Right hindlimb (tissue), 1 donor: ENCODE data around the gene RAPGEF4.
A peak's percentile ranks its signal among the peaks of the same experiment; 100 is the strongest.
"Not testable (repeated sequence)": the region's sequence is repeated elsewhere in the genome, so short reads cannot be mapped to it uniquely, and the experiment has no call there.

ENCODE experiments used
- DNase-seq: peaks from one replicate; pipeline ENCODE4 v3.0.0-alpha.2; 2018

RAPGEF4 gene

DNA sequence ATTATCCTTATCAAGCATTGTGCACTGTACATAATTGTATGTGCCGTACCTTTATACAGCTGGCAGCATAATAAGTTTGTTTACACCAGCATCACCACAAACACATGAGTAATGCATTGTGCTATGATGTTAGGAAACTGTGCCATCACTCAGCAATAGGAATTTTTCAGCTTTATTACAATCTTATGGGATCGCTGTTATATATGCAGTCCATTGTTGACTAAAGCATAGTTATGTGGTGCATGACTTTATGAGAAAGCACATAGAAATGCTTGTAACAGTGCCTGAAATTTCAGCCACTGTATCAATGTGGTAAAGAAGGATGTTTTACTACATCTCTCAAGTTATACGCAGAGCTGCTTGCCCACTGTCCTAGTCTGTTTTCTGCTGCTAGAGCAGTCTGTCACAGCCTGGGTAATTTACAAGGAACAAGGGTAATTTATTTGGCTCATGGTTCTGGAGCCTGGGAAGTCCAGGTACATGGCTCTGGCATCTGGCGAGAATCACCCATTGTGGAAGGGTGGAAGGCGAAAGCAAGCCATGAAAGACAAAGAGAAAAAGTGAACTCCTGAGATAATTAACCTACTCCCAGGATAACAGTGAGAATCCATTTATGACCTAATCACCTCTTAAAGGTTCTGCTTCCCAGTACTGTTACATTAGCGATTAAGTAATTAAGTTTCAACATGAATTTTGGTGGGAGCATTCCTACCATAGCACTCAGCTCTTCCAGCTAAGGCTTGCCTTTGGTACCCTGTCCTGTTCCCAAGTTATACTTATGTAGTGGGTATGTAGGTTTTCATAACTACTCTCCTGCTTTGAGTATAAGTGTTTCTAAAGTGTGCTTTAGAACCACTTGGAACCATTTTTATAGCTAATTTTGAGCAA lies 344.6 kb downstream of the RAPGEF4 start:
- DNase-seq, result no peak

DNA sequence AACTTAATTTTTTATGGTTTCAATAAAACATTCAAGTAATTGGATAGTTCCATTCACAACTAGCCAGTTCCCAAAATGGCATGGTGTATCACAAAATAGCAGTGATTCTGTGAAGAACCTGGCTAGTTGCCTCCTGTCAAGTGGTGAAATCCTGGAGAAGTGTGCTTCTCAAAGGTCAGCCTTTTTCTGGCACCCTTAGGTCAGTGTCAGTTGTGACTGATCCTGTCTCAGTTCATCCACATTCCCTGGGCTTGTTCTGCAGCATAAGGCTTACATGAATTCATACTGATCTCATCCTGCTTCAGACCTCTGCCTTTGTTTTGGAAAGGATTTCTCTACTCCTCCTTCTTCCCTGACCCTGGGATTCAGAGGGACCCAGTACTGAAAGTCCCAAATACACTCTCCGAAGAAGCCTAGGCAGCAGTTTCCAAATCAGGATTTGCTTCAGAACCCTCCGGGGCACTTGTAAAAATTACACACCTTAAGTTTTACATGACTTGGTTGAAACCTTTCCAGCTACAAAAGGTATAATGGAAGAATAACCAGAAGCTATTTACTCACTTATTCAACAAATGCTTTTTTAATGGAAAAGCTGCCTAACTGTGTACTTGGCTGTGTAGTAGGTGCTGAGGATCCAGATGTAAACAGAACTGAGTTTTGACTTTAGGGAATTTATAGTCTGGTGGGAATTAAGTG lies 351.0 kb downstream of the RAPGEF4 start:
- no peak for DNase-seq

DNA sequence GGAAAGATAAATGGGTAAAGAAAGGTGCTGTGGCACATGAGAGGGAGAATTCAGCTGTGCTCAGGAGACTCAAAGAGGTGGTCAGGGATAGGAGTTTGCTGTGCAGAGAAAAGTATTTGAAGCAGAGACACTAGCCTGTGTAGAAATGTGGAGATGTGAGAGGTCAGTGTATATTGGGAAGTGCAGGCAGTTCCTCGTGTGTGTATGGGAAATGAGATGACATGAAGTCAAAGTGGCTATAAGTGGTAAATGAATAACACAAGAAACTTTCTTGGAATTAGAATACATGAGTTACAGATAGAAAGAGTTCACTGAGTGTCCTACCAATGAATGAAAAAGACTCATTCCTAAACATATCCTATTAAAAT lies 351.6 kb downstream of the RAPGEF4 start:
- DNase-seq, result no peak

DNA sequence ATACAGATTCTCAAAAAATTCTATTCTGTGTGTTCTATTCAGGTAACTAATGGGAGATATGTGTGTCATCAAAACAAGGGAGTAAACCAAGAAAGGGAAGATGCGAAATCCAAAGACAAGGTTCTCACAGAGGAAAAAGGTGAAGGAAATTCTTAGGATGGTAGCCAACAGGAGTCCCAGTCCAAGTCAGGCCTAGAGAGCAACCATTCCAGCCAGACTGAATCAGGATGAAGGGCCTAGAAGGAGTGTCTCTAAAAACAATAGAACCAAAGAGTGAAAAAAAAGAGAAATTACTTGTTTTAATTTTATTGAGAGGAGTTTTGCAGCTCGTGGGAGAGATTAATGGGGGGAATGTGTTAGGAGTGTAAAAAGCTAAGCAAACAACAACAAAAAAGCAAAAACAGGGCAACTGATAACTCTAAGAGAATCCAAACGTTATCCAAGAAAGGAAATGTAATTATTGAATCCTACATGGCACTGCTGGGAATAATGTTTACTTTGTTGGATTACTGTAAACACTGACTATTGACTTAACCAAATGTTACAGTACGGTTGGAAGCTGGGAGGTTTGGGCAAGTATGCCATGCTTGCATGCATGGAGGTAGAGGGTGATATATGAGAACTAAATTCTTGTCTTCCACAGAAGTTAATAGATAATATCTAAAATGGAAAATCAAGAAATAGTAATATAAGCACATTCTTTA lies 352.3 kb downstream of the RAPGEF4 start:
- no peak for DNase-seq

DNA sequence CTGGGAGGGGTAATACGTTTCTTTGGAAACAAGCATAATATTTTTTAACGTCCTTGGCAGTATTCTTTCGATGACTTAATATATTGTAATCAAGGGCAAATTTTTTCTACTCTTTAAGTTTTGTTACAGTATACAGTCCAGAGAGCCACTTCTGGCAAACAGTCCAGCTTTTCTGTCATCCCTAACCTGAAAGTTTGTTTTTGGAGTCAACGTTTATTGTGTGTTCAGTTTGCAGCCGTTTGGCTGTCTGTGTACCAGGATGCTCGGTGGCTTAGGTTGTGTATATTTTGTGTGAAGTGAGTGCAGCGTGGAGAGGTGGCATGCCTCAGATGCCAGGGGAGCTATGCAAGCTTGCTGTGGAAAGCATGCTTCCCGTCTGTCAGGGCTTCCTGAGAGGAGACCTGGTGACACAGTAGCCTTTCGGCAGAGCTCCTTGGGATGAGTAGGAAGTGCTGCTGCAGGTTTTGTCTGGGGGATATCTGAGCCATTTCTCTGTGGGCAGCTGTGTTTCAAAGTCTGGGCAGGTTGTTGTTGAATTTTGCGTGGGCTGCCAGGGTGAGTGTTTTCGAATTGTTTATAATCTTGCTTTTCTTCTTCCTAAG lies 354.7 kb downstream of the RAPGEF4 start:
- peak; percentile 38 for DNase-seq

DNA sequence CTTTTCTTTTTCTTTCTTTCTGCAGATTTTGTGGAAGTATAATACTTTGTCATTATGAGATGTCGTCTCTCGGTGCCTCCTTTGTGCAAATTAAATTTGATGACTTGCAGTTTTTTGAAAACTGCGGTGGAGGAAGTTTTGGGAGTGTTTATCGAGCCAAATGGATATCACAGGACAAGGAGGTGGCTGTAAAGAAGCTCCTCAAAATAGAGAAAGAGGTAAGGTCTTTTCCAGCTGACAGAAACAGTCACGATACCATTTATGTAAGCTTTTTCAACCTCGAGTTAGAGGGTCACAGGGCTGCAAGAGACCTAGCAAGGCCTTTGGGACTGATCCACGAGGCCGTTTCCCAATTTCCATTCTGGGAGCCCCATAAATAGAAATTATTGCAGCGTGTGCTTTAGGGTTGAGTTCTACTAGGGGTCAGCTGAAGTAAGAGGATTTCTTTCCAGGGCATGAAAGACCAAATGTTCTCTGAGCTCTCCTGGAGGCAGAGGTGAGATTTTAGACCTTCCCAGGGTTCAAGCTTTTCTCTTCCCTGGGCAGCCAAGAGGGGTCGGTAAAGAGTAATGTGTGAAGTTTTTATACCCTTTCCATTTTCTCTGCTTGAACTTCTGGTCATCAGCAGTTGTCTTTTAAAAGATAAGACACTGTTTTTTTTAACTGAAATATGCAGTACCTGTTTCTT lies 355.5 kb downstream of the RAPGEF4 start:
- DNase-seq, result no peak

DNA sequence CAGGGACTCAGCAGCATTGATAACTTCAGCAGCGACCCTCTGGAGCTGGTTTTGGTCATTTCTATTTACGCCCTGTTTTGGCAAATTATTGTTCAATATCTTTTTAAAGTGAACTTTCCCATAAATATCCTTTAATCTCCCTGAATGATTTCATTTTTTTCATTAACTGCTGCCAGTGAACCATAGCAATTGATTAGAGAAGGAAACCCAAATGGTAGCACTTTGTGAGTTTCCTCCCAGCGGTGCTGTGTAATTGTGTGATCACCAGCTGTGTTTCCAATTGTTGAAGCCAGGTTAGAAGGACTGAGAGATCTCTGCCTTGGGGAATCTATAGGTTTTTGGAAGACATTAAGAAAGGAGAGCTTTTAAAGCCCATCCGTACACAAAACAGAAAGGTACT lies 356.3 kb downstream of the RAPGEF4 start:
- DNase-seq, result no peak

DNA sequence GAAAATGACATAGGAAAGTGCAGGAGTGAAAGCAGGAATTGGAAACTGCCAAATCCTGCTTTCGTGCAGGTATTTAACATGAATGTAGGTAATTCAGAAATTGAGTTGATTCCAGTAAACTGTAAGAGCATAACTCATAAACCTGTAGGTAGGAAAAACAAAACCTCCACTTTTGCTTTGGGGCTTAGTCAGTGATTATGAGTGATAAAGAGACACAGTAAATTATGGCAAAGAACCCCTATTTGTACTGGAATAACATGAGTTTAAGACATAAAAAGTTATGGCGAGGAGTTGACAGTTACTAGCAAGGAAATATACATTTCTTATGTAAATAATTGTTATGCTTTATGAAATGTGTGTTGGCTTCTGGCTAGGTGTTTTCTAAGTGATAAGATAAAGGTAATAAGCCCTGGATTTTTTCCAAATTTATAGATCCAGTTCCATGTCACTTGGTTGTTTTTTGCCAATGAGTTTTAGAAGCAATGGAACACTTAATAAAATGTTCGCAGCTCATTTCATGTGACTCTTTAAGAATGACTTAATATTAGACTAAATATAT lies 357.3 kb downstream of the RAPGEF4 start:
- DNase-seq, result no peak

DNA sequence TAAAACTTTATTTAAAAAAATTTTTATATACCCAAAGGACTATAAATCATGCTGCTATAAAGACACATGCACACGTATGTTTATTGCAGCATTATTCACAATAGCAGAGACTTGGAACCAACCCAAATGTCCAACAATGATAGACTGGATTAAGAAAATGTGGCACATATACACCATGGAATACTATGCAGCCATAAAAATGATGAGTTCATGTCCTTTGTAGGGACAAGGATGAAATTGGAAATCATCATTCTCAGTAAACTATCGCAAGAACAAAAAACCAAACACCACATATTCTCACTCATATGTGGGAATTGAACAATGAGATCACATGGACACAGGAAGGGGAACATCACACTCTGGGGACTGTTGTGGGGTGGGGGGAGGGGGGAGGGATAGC lies 358.0 kb downstream of the RAPGEF4 start:
- DNase-seq, result not testable (repeated sequence)

DNA sequence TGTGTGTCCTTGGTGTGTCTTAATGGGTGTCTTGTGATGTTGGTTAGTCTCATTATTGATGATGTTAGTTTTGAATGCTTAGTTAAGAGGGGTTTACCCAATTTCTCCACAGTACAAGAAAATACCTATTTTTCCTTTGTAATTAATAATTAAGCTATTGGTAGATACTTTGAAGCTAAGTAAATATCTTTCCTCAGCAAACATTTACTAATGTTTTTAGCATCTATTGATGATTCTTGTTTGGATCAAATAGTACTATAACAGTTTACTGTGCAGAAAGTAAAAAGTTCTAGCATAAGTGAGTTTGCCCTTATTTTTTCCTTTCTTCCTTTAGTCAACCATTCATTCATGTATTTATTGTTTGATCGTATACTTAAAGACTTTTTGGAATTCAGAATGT lies 359.1 kb downstream of the RAPGEF4 start:
- no peak for DNase-seq

DNA sequence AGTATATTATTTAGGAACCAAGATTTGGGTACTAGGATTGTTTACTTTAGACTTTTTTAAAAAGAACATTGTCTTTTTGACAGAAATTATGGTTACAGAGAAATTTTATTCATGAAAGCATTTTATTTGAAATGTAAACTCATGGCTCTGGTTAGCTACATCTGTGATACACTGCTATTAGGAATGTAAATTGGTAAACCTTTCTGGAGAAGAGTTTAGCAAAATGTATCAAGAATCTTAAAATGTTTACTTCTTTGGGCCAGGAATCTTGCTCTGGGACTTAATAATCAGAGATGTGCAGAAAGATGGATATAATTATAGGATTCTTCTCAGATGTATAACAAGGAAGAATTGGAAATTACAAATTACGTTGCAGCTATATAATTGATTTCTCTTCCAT lies 359.7 kb downstream of the RAPGEF4 start:
- DNase-seq, result no peak

DNA sequence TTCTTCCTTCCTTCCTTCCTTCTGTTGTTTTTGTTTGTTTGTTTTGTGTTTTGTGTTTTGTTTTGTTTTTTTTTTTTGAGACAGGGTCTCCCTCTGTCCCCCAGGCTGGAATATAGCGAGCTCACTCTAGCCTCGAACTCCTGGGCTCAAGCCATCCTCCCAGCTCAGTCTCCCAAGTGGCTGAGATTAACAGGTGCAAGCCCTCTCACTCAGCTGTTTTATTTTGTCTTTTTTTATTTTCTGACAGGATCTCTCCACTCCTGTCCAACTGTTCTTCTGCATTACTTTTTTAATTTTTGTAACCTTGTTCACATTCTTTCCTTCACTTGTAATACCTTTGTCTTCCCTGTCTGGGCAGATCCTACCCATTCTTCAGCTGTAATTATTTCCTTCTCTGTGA lies 363.6 kb downstream of the RAPGEF4 start:
- DNase-seq, result no peak

DNA sequence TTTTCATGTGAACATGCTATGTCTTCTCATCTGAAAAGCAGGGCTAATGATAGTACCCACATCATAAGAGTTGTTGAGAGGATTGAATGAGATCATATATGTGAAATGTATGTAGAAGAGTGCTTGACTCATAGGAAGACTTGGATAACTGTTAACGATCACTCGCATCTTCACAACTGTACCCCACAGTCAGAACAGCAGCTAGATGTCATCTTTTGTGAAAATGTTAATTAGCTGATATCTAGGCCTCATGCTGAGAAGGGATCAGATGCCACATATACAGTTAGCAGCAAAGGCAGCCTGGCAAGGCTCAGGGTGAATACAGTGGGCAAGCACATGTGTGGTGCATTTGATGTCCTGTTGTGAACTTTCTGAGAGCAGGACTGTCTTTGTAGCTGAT lies 364.2 kb downstream of the RAPGEF4 start:
- no peak for DNase-seq

DNA sequence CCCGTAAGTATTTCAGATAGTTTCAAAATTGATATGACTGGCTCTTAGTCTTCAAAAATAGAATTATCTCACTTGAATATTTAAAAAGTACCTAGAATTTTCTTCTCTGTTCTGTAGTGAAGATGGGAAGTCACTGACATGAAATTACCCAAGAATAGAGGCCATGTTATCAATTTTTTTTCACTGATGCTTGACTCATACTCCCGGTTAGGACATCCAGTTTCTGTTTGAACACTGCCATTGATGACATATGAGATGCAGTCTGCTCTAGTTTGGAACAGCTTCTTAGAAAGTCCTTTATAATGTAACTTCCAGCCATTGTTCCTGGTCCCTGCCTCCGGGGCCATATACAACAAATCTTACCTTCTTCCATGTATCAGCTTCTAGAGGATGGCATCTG lies 366.0 kb downstream of the RAPGEF4 start:
- no peak for DNase-seq
